Measurements from ENCODE around the gene VTCN1. TPM values are rescaled to one million over a fixed set of nuclear protein-coding genes. Genes with fewer than 3 reads are reported as not detected.

VTCN1 gene
- total and polyA plus RNA-seq, 2 of the 8 experiments (the other 6 are each of a cell fraction or from before 2014, with no cell fraction given) = 0.32 TPM; not detected in 1

DNA sequence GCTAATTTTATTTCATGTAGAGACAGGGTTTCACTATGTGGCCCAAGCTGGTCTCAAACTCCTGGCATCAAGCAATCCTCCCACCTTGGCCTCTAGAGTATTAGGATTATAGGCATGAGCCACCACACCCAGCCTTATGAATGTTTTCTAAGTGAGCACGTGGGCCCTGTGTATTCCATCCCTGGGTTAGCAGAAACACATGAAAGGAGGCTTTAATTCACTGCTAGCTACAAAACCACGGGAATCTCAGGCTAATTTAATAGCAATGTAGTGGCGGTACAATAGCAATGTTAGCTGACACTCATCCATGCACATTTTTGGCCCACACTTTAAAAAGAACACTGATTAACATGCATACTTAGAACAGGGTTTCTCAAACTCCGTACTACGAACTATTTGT, 32.0 kb downstream of the VTCN1 start:
- Histone ChIP-seq H4K91ac (replicated peaks; ENCODE audit: insufficient read length, low read length) (no peak overlapping the region), H3K14ac (ENCODE audit: insufficient read length) (no peak overlapping the region), H3K27ac (ENCODE audit: low read depth, low read length) (no peak overlapping the region), H4K5ac (ENCODE audit: insufficient read length, low read depth, low read length) (no peak overlapping the region), H2BK15ac (ENCODE audit: low read length) (no peak overlapping the region), H3K23ac (ENCODE audit: insufficient read length) (no peak overlapping the region), H3K79me2 (ENCODE audit: control insufficient read depth in 1 of 2, insufficient read depth in 2 of 2, low read length in 2 of 2) (no peaks in the 10 kb centered on the region), H4K8ac (ENCODE audit: extremely low read depth, insufficient read depth, low read length) (no peak overlapping the region), H3K4ac (replicated peaks; ENCODE audit: insufficient read length, low read depth, low read length) (no peak overlapping the region), H3K9ac (replicated peaks in 1 of 4; ENCODE audit: extremely low read depth in 1 of 4, low read depth in 3 of 4, low read length in 3 of 4) (no peak overlapping the region), H2BK5ac (ENCODE audit: low read depth, low read length) (no peak overlapping the region), H3K56ac (replicated peaks; ENCODE audit: insufficient read length, low read depth, low read length) (no peak overlapping the region), H3K4me3 (ENCODE audit: extremely low read depth in 1 of 4, insufficient read depth in 2 of 4, low read depth in 3 of 4, low read length in 4 of 4) (no peak overlapping the region), H3K9me3 (ENCODE audit: insufficient read depth in 2 of 2, low read depth in 1 of 2, low read length in 1 of 2) (no peaks in the 10 kb centered on the region), H3K18ac (ENCODE audit: extremely low read depth, low read length) (no peak overlapping the region), H2AK5ac (ENCODE audit: low read depth, low read length) (no peak overlapping the region), H2BK12ac (ENCODE audit: low read depth, low read length) (no peak overlapping the region), H3K4me1 (replicated peaks in 1 of 4; ENCODE audit: control insufficient read depth in 3 of 4, insufficient read depth in 4 of 4, low read length in 3 of 4) (peaks cover 0 to 6% (median 3%) of the 10 kb centered on the region in 4 experiments; a peak in 4 of 7 replicates), H2AFZ (ENCODE audit: low read length) (no peak overlapping the region), H3K27me3 (replicated peaks in 1 of 4; ENCODE audit: control insufficient read depth in 3 of 4, extremely low read depth in 1 of 4, insufficient read depth in 3 of 4, low read length in 3 of 4) (no peaks in the 10 kb centered on the region), H2BK120ac (replicated peaks; ENCODE audit: low read depth, low read length) (no peak overlapping the region), H3K4me2 (ENCODE audit: insufficient read depth in 1 of 2, low read depth in 2 of 2, low read length in 2 of 2) (no peak overlapping the region), H2BK20ac (ENCODE audit: low read length) (no peak overlapping the region), H4K20me1 (replicated peaks in 1 of 2; ENCODE audit: control insufficient read depth in 1 of 2, insufficient read depth in 2 of 2, low read length in 2 of 2) (no peaks in the 10 kb centered on the region), H3K23me2 (ENCODE audit: low read depth, low read length) (no peaks in the 10 kb centered on the region), H3K79me1 (ENCODE audit: low read depth, low read length) (no peaks in the 10 kb centered on the region), H3K36me3 (ENCODE audit: control insufficient read depth in 2 of 4, insufficient read depth in 4 of 4, low read length in 3 of 4) (no peaks in the 10 kb centered on the region)
- ChIA-PET CTCF (ENCODE audit: partially characterized antibody) (interaction anchor here (1.2 to 1.7 kb wide), 4 partner anchors 25 to 106 kb away, joined by 3 to 5 read pairs (median 4); no protein-coding TSS in a partner anchor), POLR2A (ENCODE audit: partially characterized antibody) (no interaction called here)
- DNase-seq (ENCODE audit: low read depth in 1 of 2, low spot score in 2 of 2) (no peak), FAIRE-seq (no peak)
- WGBS, 2 experiments (ENCODE audit: extremely low coverage in 1 of 2, insufficient coverage in 1 of 2, insufficient read length in 1 of 2, insufficient replicate concordance in 2 of 2, low coverage in 1 of 2, low lambda C conversion rate in 2 of 2, missing lambda C conversion rate in 1 of 2) = 88% methylated on average over 5 of the region's 5 CpGs; no CpG with 5 or more reads in 1 of the 2 experiments
- no peak for TF ChIP-seq TAF1 (IDR thresholded peaks at IDR 0.05; ENCODE audit: low read depth, low read length)
- no peak for TF ChIP-seq JUN (IDR thresholded peaks at IDR 0.05; ENCODE audit: low read depth, low read length)
- no peak for TF ChIP-seq ZNF274 (IDR thresholded peaks at IDR 0.05; ENCODE audit: borderline replicate concordance, extremely low read depth, low read length)
- TF ChIP-seq FOSL1 (IDR thresholded peaks at IDR 0.05; ENCODE audit: insufficient read depth, low read depth, low read length) = no peak
- TF ChIP-seq CBX5 (IDR thresholded peaks at IDR 0.05; ENCODE audit: low read depth, low read length) = no peak
- no peak for TF ChIP-seq HDAC6 (IDR thresholded peaks at IDR 0.05; ENCODE audit: low read depth, low read length)
- no peak for TF ChIP-seq CTBP2 (IDR thresholded peaks at IDR 0.05; ENCODE audit: borderline replicate concordance, insufficient read depth, insufficient read length, low read length)
- TF ChIP-seq, protein P1, sequence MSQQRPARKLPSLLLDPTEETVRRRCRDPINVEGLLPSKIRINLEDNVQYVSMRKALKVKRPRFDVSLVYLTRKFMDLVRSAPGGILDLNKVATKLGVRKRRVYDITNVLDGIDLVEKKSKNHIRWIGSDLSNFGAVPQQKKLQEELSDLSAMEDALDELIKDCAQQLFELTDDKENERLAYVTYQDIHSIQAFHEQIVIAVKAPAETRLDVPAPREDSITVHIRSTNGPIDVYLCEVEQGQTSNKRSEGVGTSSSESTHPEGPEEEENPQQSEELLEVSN (IDR thresholded peaks at IDR 0.05) = no peak
- no peak for TF ChIP-seq HDAC2 (IDR thresholded peaks at IDR 0.05; ENCODE audit: borderline replicate concordance in 1 of 2, low read depth in 2 of 2, low read length in 2 of 2)
- no peak for TF ChIP-seq EP300 (IDR thresholded peaks at IDR 0.05; ENCODE audit: borderline replicate concordance in 1 of 2, low read depth in 2 of 2, low read length in 2 of 2)
- TF ChIP-seq TCF12 (IDR thresholded peaks at IDR 0.05; ENCODE audit: low read depth, low read length) = no peak
- TF ChIP-seq, protein P2, sequence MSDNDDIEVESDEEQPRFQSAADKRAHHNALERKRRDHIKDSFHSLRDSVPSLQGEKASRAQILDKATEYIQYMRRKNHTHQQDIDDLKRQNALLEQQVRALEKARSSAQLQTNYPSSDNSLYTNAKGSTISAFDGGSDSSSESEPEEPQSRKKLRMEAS (IDR thresholded peaks at IDR 0.05) = no peak

Measured in H1 (cell line).